ENCODE measurements around the gene AP4B1.

AP4B1 gene

GRCh38 chr1:113857776-113858175 is 46.8 kb downstream of the AP4B1 start:
- Histone ChIP-seq H3K27ac (ENCODE audit: low read length) (no peak overlapping the region), H3K4me2 (ENCODE audit: insufficient read depth, low read length) (no peak overlapping the region), H3K4me3 (ENCODE audit: low read depth in 1 of 2, low read length in 2 of 2) (no peak overlapping the region), H3K9me3 (ENCODE audit: insufficient read depth, low read length, severe bottlenecking) (no peaks in the 10 kb centered on the region), H3K4me1 (ENCODE audit: insufficient read depth, low read length) (no peaks in the 10 kb centered on the region), H2AFZ (ENCODE audit: low read depth, low read length) (no peak overlapping the region), H3K36me3 (ENCODE audit: insufficient read depth, low read length) (peaks cover 49% of the 10 kb centered on the region), H3K79me2 (ENCODE audit: insufficient read depth, low read length) (peaks cover 6% of the 10 kb centered on the region; the same call in 1 of the 2 replicates), H3K27me3 (ENCODE audit: insufficient read depth, low read length, poor library complexity) (no peaks in the 10 kb centered on the region), H4K20me1 (ENCODE audit: insufficient read depth, low read length) (no peaks in the 10 kb centered on the region), H3K9ac (ENCODE audit: low read depth, low read length) (no peak overlapping the region)
- no peak for DNase-seq
- TF ChIP-seq EZH2 (IDR thresholded peaks at IDR 0.05; ENCODE audit: borderline replicate concordance, low read depth, low read length, severe bottlenecking) = no peak
- TF ChIP-seq CTCF (IDR thresholded peaks at IDR 0.05; ENCODE audit: borderline replicate concordance, extremely low read depth, low read length, poor library complexity, severe bottlenecking) = no peak
- ATAC-seq (ENCODE audit: insufficient read depth, low read depth) = no peak

DNA sequence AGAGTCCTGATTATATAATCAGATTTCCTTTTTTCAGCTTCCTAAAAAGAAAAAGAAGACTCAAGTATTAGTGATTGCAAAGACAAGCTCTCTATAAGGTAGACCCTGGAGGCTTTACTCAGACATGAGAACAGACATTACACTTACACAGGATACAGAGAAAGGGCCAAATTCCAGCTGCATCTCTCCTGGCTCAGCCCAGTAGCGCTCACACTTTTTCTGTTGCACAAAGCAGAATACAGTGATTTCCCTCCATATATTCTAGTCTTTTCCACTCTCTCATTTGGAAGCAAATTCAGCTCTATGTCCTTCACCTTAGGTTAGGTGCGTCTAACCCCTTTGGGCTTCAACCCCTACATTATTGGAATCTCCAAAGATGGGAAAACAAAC is 48.2 kb downstream of the AP4B1 start:
- TF ChIP-seq CTCF (IDR thresholded peaks at IDR 0.05; ENCODE audit: borderline replicate concordance, extremely low read depth, low read length, poor library complexity, severe bottlenecking) (no peak), EZH2 (IDR thresholded peaks at IDR 0.05; ENCODE audit: borderline replicate concordance, low read depth, low read length, severe bottlenecking) (no peak)
- H3K4me3 ChIP-seq (ENCODE audit: low read depth in 1 of 2, low read length in 2 of 2) = no peak overlapping the region
- no peak overlapping the region for H2AFZ ChIP-seq (ENCODE audit: low read depth, low read length)
- H3K9ac ChIP-seq (ENCODE audit: low read depth, low read length) = no peak overlapping the region
- no peak for DNase-seq
- no peak for ATAC-seq (ENCODE audit: insufficient read depth, low read depth)
- H3K79me2 ChIP-seq (ENCODE audit: insufficient read depth, low read length) = peaks cover 6% of the 10 kb centered on the region; the same call in 1 of the 2 replicates
- H3K9me3 ChIP-seq (ENCODE audit: insufficient read depth, low read length, severe bottlenecking) = no peaks in the 10 kb centered on the region
- no peaks in the 10 kb centered on the region for H4K20me1 ChIP-seq (ENCODE audit: insufficient read depth, low read length)
- no peaks in the 10 kb centered on the region for H3K4me1 ChIP-seq (ENCODE audit: insufficient read depth, low read length)
- H3K27me3 ChIP-seq (ENCODE audit: insufficient read depth, low read length, poor library complexity) = no peaks in the 10 kb centered on the region
- peaks cover 52% of the 10 kb centered on the region for H3K36me3 ChIP-seq (ENCODE audit: insufficient read depth, low read length)
- H3K4me2 ChIP-seq (ENCODE audit: insufficient read depth, low read length) = no peak overlapping the region
- H3K27ac ChIP-seq (ENCODE audit: low read length) = no peak overlapping the region

GRCh38 chr1:113855630-113856400 is 48.8 kb downstream of the AP4B1 start:
- Histone ChIP-seq H3K79me2 (ENCODE audit: insufficient read depth, low read length) (peaks cover 4% of the 10 kb centered on the region; the same call in 1 of the 2 replicates), H3K4me2 (ENCODE audit: insufficient read depth, low read length) (no peak overlapping the region), H3K9ac (ENCODE audit: low read depth, low read length) (no peak overlapping the region), H2AFZ (ENCODE audit: low read depth, low read length) (no peak overlapping the region), H4K20me1 (ENCODE audit: insufficient read depth, low read length) (no peaks in the 10 kb centered on the region), H3K9me3 (ENCODE audit: insufficient read depth, low read length, severe bottlenecking) (no peaks in the 10 kb centered on the region), H3K27ac (ENCODE audit: low read length) (no peak overlapping the region), H3K4me3 (ENCODE audit: low read depth in 1 of 2, low read length in 2 of 2) (no peak overlapping the region), H3K4me1 (ENCODE audit: insufficient read depth, low read length) (no peaks in the 10 kb centered on the region), H3K27me3 (ENCODE audit: insufficient read depth, low read length, poor library complexity) (no peaks in the 10 kb centered on the region), H3K36me3 (ENCODE audit: insufficient read depth, low read length) (peaks cover 52% of the 10 kb centered on the region)
- ATAC-seq (ENCODE audit: insufficient read depth, low read depth) = no peak
- TF ChIP-seq EZH2 (IDR thresholded peaks at IDR 0.05; ENCODE audit: borderline replicate concordance, low read depth, low read length, severe bottlenecking) (no peak), CTCF (IDR thresholded peaks at IDR 0.05; ENCODE audit: borderline replicate concordance, extremely low read depth, low read length, poor library complexity, severe bottlenecking) (no peak)
- no peak for DNase-seq

Data from DND-41 (cell line).